Parathyroid adenoma (tissue), 2 donors: ENCODE measurements around the gene VPS13D.
"Not testable (repeated sequence)": the region's sequence is repeated elsewhere in the genome, so short reads cannot be mapped to it uniquely, and the experiment has no call there.

Experiments used
- H2AFZ ChIP-seq: fragments of 300-600 bp; sonication (generic); one replicate; pipeline ENCODE4 v1.7.0; 2017; ENCODE audit warnings: antibody characterized with exemption, mild to moderate bottlenecking
- H3K27ac ChIP-seq: fragments of 300-600 bp; sonication (generic); one replicate; pipeline ENCODE4 v1.7.0; 2017
- H3K27me3 ChIP-seq: fragments of 300-600 bp; sonication (generic); one replicate; pipeline ENCODE4 v1.7.0; 2017; ENCODE audit warnings: low read length; ENCODE audit not compliant: control insufficient read depth, insufficient read depth
- H3K36me3 ChIP-seq: fragments of 300-600 bp; sonication (generic); one replicate; pipeline ENCODE4 v1.7.0; 2017; ENCODE audit warnings: low read length; ENCODE audit not compliant: control insufficient read depth, insufficient read depth
- H3K4me1 ChIP-seq: fragments of 300-600 bp; sonication (generic); one replicate; pipeline ENCODE4 v1.7.0; 2017; ENCODE audit warnings: control low read depth
- H3K4me2 ChIP-seq: fragments of 300-600 bp; sonication (generic); one replicate; pipeline ENCODE4 v1.7.0; 2017; ENCODE audit warnings: low read length
- H3K4me3 ChIP-seq: fragments of 300-600 bp; sonication (generic); one replicate; pipeline ENCODE4 v1.7.0; 2017; ENCODE audit warnings: low read depth, low read length
- H3K79me2 ChIP-seq: fragments of 300-600 bp; sonication (generic); one replicate; pipeline ENCODE4 v1.7.0; 2017; ENCODE audit warnings: control low read depth
- H3K9ac ChIP-seq: fragments of 300-600 bp; sonication (generic); one replicate; pipeline ENCODE4 v1.7.0; 2017; ENCODE audit warnings: mild to moderate bottlenecking
- H3K9me3 ChIP-seq: fragments of 300-600 bp; sonication (generic); one replicate; pipeline ENCODE4 v1.7.0; 2017; ENCODE audit warnings: low read length; ENCODE audit not compliant: control insufficient read depth
- CTCF ChIP-seq: fragments of 300-600 bp; sonication (generic); IDR thresholded peaks from one replicate; pipeline ENCODE4 v1.7.0; 2017; ENCODE audit warnings: antibody characterized with exemption, mild to moderate bottlenecking
- donor health status: primary hyperparathyroidism.

Gene VPS13D

GRCh38 chr1:12469493-12469892 is 239.7 kb downstream of the VPS13D start:
- Histone ChIP-seq H3K27ac (no peak overlapping the region), H3K36me3 (no peaks in the 10 kb centered on the region), H2AFZ (no peak overlapping the region), H3K79me2 (no peaks in the 10 kb centered on the region), H3K27me3 (no peaks in the 10 kb centered on the region), H3K4me3 (no peak overlapping the region), H3K9ac (no peak overlapping the region), H3K4me2 (no peak overlapping the region), H3K9me3 (no peaks in the 10 kb centered on the region), H3K4me1 (peaks cover 2% of the 10 kb centered on the region)
- no peak for TF ChIP-seq CTCF

GRCh38 chr1:12469990-12470389 is 240.2 kb downstream of the VPS13D start:
- Histone ChIP-seq H3K4me1 (no peaks in the 10 kb centered on the region), H3K27me3 (no peaks in the 10 kb centered on the region), H3K79me2 (no peaks in the 10 kb centered on the region), H3K36me3 (no peaks in the 10 kb centered on the region), H3K9ac (no peak overlapping the region), H3K9me3 (no peaks in the 10 kb centered on the region), H3K4me2 (no peak overlapping the region), H3K27ac (no peak overlapping the region), H3K4me3 (no peak overlapping the region), H2AFZ (no peak overlapping the region)
- no peak for TF ChIP-seq CTCF

- H3K4me1 ChIP-seq, H3K27me3 ChIP-seq, H3K27ac ChIP-seq, H3K9ac ChIP-seq, H2AFZ ChIP-seq, H3K36me3 ChIP-seq, H3K9me3 ChIP-seq, H3K4me2 ChIP-seq, H3K4me3 ChIP-seq, H3K79me2 ChIP-seq: not testable (repeated sequence)
These were observed 241.1 kb downstream of the VPS13D start for GRCh38 chr1:12470916-12471315.

GRCh38 chr1:12472156-12472797 is 242.4 kb downstream of the VPS13D start:
- Histone ChIP-seq H3K9me3 (no peaks in the 10 kb centered on the region), H2AFZ (no peak overlapping the region), H3K4me2 (no peak overlapping the region), H3K79me2 (no peaks in the 10 kb centered on the region), H3K4me3 (no peak overlapping the region), H3K27ac (no peak overlapping the region), H3K4me1 (no peaks in the 10 kb centered on the region), H3K36me3 (no peaks in the 10 kb centered on the region), H3K9ac (no peak overlapping the region), H3K27me3 (no peaks in the 10 kb centered on the region)
- no peak for TF ChIP-seq CTCF

- H3K4me2 ChIP-seq, result no peak overlapping the region
- H3K79me2 ChIP-seq, result no peaks in the 10 kb centered on the region
- no peaks in the 10 kb centered on the region for H3K9me3 ChIP-seq
- H2AFZ ChIP-seq, result no peak overlapping the region
- no peak overlapping the region for H3K27ac ChIP-seq
- H3K4me1 ChIP-seq, result peaks cover 3% of the 10 kb centered on the region
- no peak overlapping the region for H3K4me3 ChIP-seq
- H3K36me3 ChIP-seq, result no peaks in the 10 kb centered on the region
- no peak overlapping the region for H3K9ac ChIP-seq
- TF ChIP-seq CTCF, result no peak
- no peaks in the 10 kb centered on the region for H3K27me3 ChIP-seq
These were observed 243.1 kb downstream of the VPS13D start for GRCh38 chr1:12472798-12473551.
